GM12891 (cell line): ENCODE data around the gene SLC25A6.

Experiments used
- PAX5 ChIP-seq: IDR thresholded peaks from 2 replicates; pipeline ENCODE4 v1.6.1; 2011; ENCODE audit warnings: low read length, moderate library complexity, mild to moderate bottlenecking; ENCODE audit not compliant: insufficient read depth, severe bottlenecking
- POLR2A ChIP-seq: IDR thresholded peaks from 2 replicates; pipeline ENCODE4 v1.6.1; 2011; ENCODE audit warnings: low read depth, low read length, control low read depth
- POLR2AphosphoS5 ChIP-seq: IDR thresholded peaks from 2 replicates; pipeline ENCODE4 v1.6.1; 2011; ENCODE audit warnings: low read depth, low read length, control low read depth
- SPI1 ChIP-seq: IDR thresholded peaks from 2 replicates; pipeline ENCODE4 v1.6.1; 2011; ENCODE audit warnings: low read depth, low read length, control low read depth
- TAF1 ChIP-seq: IDR thresholded peaks from 2 replicates; pipeline ENCODE4 v1.6.1; 2011; ENCODE audit warnings: low read depth, low read length, control low read depth

DNA sequence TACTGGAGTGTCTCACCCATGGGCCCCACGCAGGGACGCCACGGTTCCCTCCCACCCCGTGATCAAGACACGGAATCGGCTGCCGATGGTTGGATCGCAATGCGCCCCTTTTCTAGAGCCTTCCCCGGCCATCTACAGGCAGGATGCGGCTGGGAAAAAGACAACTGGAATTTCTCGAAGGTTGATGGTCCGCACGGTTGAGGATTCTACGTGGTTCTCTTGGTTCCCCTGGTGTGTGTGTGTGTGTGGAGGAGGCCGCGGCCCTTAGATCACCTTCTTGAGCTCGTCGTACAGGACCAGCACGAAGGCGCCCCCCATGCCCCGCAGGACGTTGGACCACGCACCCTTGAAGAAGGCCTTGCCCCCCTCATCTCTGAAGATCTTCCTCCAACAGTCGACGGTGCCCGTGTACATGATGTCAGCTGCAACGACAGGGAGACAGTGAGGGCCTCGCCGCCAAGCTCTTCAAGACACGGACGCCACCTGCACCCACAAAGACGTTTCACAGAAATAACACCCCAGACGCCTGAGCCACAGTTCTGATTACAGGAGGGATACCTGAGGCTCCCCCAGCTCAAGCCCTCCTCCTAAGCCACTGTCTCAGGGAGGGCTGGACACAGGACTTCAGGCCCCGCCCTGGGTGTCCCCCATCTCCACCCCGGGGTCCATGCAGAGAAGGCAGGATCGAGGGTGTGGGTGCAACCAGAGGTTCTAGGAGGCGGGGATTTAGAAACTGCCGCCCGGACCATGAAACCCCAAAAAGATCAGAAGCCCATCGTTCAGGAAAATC, 5.4 kb downstream of the SLC25A6 start:
- TF ChIP-seq POLR2AphosphoS5 (no peak), POLR2A (no peak), TAF1 (no peak), SPI1 (no peak), PAX5 (no peak)
